NCI-H510A (cell line): ENCODE measurements around the gene APOL3.
"Not testable (repeated sequence)": the region's sequence is repeated elsewhere in the genome, so short reads cannot be mapped to it uniquely, and the experiment has no call there.

ENCODE experiments used
- DNase-seq: peaks from one replicate; lab custom pipeline; 2025; lab: John Stamatoyannopoulos, UW

APOL3 gene

GRCh38 chr22:36193171-36193570 is 32.6 kb upstream of the APOL3 start:
- no peak for DNase-seq

- no peak for DNase-seq
Measured at GRCh38 chr22:36192542-36192941, 32.0 kb upstream of the APOL3 start.

- no peak for DNase-seq
Measured at GRCh38 chr22:36191106-36191836, 30.7 kb upstream of the APOL3 start.

GRCh38 chr22:36187862-36188261 is 27.3 kb upstream of the APOL3 start:
- DNase-seq: not testable (repeated sequence)

- DNase-seq: no peak
Measured at GRCh38 chr22:36185828-36186624, 25.5 kb upstream of the APOL3 start.

- DNase-seq: no peak
Measured at GRCh38 chr22:36184433-36185025, 24.0 kb upstream of the APOL3 start.

GRCh38 chr22:36183446-36183845 is 22.9 kb upstream of the APOL3 start:
- no peak for DNase-seq

- no peak for DNase-seq
Measured at GRCh38 chr22:36182857-36183256, 22.3 kb upstream of the APOL3 start.

- DNase-seq: no peak
Measured at GRCh38 chr22:36182056-36182455, 21.5 kb upstream of the APOL3 start.

- DNase-seq: no peak
Measured at GRCh38 chr22:36180928-36181327, 20.4 kb upstream of the APOL3 start.

- no peak for DNase-seq
Measured at GRCh38 chr22:36180038-36180880, 19.7 kb upstream of the APOL3 start.

- DNase-seq: no peak
Measured at GRCh38 chr22:36177160-36177559, 16.6 kb upstream of the APOL3 start.

- DNase-seq: no peak
Measured at GRCh38 chr22:36175892-36176291, 15.3 kb upstream of the APOL3 start.

- DNase-seq: no peak
Measured at GRCh38 chr22:36171941-36172340, 11.4 kb upstream of the APOL3 start.

- no peak for DNase-seq
Measured at GRCh38 chr22:36166518-36167220, 6.1 kb upstream of the APOL3 start.

GRCh38 chr22:36166086-36166485 is 5.5 kb upstream of the APOL3 start:
- DNase-seq: no peak

GRCh38 chr22:36165141-36165540 is 4.6 kb upstream of the APOL3 start:
- no peak for DNase-seq

GRCh38 chr22:36164621-36165020 is 4.1 kb upstream of the APOL3 start:
- DNase-seq: no peak

GRCh38 chr22:36163497-36163896 is 2.9 kb upstream of the APOL3 start:
- no peak for DNase-seq

GRCh38 chr22:36162127-36163034 is 1.8 kb upstream of the APOL3 start:
- DNase-seq: no peak

GRCh38 chr22:36161793-36162126 is 1.2 kb upstream of the APOL3 start:
- DNase-seq: not testable (repeated sequence)
